HG03159 (cell line): ENCODE results near the gene UNC5A.

Experiments used
- ATAC-seq: cut with Tn5 transposase; IDR thresholded peaks from one replicate; pipeline ENCODE4 v1.9.1; 2021; ENCODE audit warnings: mild to moderate bottlenecking, moderate library complexity; ENCODE audit not compliant: unreplicated experiment

The UNC5A gene

GRCh38 chr5:176819476-176819875 is 9.1 kb downstream of the UNC5A start:
- no peak for ATAC-seq

- ATAC-seq = no peak
These were observed 10.6 kb downstream of the UNC5A start for GRCh38 chr5:176820937-176821336.

GRCh38 chr5:176821441-176821840 is 11.1 kb downstream of the UNC5A start:
- no peak for ATAC-seq

- ATAC-seq = no peak
These were observed 11.9 kb downstream of the UNC5A start for GRCh38 chr5:176822041-176822792.

GRCh38 chr5:176822793-176823481 is 12.6 kb downstream of the UNC5A start:
- no peak for ATAC-seq

GRCh38 chr5:176823869-176824412 is 13.6 kb downstream of the UNC5A start:
- no peak for ATAC-seq

GRCh38 chr5:176824604-176825003 is 14.2 kb downstream of the UNC5A start:
- ATAC-seq = no peak

- ATAC-seq = no peak
These were observed 14.9 kb downstream of the UNC5A start for GRCh38 chr5:176825234-176825633.

GRCh38 chr5:176825957-176826356 is 15.6 kb downstream of the UNC5A start:
- ATAC-seq = no peak

GRCh38 chr5:176827736-176828414 is 17.5 kb downstream of the UNC5A start:
- ATAC-seq = no peak

GRCh38 chr5:176829320-176829719 is 19.0 kb downstream of the UNC5A start:
- ATAC-seq = no peak

- ATAC-seq = no peak
These were observed 20.1 kb downstream of the UNC5A start for GRCh38 chr5:176830422-176830994.

GRCh38 chr5:176830995-176831423 is 20.6 kb downstream of the UNC5A start:
- no peak for ATAC-seq

GRCh38 chr5:176831425-176831824 is 21.1 kb downstream of the UNC5A start:
- ATAC-seq = no peak

- no peak for ATAC-seq
These were observed 21.8 kb downstream of the UNC5A start for GRCh38 chr5:176832162-176832561.

GRCh38 chr5:176833286-176833685 is 22.9 kb downstream of the UNC5A start:
- no peak for ATAC-seq

GRCh38 chr5:176835918-176836317 is 25.6 kb downstream of the UNC5A start:
- ATAC-seq = no peak

- no peak for ATAC-seq
These were observed 26.7 kb downstream of the UNC5A start for GRCh38 chr5:176836811-176837706.

GRCh38 chr5:176837707-176838115 is 27.4 kb downstream of the UNC5A start:
- no peak for ATAC-seq

GRCh38 chr5:176843673-176844072 is 33.3 kb downstream of the UNC5A start:
- ATAC-seq = no peak
